ENCODE measurements around the gene KTN1. TPM values are rescaled to one million over a fixed set of nuclear protein-coding genes. Genes with fewer than 3 reads are reported as not detected.

The KTN1 gene, protein sequence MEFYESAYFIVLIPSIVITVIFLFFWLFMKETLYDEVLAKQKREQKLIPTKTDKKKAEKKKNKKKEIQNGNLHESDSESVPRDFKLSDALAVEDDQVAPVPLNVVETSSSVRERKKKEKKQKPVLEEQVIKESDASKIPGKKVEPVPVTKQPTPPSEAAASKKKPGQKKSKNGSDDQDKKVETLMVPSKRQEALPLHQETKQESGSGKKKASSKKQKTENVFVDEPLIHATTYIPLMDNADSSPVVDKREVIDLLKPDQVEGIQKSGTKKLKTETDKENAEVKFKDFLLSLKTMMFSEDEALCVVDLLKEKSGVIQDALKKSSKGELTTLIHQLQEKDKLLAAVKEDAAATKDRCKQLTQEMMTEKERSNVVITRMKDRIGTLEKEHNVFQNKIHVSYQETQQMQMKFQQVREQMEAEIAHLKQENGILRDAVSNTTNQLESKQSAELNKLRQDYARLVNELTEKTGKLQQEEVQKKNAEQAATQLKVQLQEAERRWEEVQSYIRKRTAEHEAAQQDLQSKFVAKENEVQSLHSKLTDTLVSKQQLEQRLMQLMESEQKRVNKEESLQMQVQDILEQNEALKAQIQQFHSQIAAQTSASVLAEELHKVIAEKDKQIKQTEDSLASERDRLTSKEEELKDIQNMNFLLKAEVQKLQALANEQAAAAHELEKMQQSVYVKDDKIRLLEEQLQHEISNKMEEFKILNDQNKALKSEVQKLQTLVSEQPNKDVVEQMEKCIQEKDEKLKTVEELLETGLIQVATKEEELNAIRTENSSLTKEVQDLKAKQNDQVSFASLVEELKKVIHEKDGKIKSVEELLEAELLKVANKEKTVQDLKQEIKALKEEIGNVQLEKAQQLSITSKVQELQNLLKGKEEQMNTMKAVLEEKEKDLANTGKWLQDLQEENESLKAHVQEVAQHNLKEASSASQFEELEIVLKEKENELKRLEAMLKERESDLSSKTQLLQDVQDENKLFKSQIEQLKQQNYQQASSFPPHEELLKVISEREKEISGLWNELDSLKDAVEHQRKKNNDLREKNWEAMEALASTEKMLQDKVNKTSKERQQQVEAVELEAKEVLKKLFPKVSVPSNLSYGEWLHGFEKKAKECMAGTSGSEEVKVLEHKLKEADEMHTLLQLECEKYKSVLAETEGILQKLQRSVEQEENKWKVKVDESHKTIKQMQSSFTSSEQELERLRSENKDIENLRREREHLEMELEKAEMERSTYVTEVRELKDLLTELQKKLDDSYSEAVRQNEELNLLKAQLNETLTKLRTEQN (N-terminal part only)
- total RNA-seq = 100 to 1,000 TPM; 109 to 112 TPM

DNA sequence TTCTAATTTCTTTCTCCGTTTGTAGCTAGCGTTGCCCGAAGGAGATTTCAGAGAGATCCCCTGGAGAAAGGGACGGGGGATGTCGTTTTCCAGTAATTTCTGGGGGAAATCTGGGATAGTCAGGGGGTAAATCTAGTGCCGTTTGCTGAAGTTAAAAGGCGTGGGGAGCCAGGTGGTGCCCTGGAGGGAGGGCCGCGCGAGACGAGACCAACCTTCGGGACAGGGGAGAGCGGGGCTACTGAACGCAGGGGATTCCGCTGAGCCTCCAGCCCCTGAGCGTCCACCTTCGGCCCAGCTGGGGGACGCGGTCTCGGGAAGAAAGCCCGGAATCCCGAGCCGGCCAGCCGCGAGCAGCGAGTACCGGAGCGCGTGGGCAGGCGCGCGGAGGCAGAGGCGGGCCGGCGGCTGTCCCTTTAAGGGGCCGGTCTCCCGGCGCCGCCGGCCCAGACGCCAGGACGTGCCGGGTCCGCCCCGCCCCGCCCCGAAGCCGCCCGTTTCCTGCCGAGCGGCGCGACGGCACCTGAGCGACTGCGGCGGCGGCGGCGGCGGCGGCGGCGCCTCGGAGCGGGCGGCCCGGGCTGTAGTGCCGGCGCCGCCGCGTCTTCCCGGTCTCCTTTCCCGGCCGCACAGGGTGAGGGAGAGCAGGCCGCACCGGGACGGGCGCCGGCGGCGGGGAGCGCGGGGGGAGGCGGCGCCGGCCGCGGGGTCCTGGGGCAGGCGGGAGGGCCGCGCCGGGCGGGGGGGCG, at the start of gene KTN1:
Gene KTN1 (plus strand): TSS at position 484 of the 746 bp plus-strand sequence. CDS start 31,842 bp downstream, outside the sequence.
- peak; percentile 94 to 97 for ATAC-seq
- Mint-ChIP-seq H3K4me3 (peak within 1 kb of the TSS; percentile 95), H3K27me3 (no peaks in the 10 kb centered on the region)

DNA sequence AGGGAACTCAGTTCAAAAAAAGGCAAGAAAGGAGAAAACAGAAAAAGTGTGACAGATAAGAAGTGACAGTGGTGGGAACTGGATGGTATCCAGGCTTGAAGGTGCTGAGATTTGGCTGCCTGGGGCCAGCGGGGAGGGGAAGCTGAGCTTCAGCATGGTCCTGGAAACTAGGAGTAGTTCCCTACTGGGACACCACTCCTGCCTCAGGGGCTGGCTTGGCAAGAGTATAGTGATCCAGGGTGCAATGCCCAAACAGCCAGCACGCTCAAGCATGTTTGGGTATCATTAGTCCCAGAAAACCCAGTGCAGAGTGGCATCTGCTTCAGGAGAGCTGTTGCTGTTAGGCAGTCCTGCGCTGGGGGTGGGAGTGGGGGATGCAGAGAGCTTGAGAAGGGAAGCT, 49.5 kb upstream of the KTN1 start:
- Mint-ChIP-seq H3K4me3 (no peak overlapping the region), H3K36me3 (no peaks in the 10 kb centered on the region), H3K27ac (no peak overlapping the region), H3K27me3 (peaks cover 19 to 46% of the 10 kb centered on the region in 2 donors), H3K9me3 (no peaks in the 10 kb centered on the region), H3K4me1 (ENCODE audit: low read depth in 2 of 2) (no peaks in the 10 kb centered on the region)
- ATAC-seq (peak in 1 of 2 donors; percentile 33), DNase-seq (ENCODE audit: low spot score) (no peak)

More for the DNA sequence above, at the start of gene KTN1:
- Mint-ChIP-seq H3K4me1 (ENCODE audit: low read depth in 2 of 2) (peaks cover 18 to 26% of the 10 kb centered on the region in 2 donors), H3K36me3 (no peaks in the 10 kb centered on the region), H3K27ac (peak within 1 kb of the TSS; percentile 87 to 92), H3K9me3 (no peaks in the 10 kb centered on the region)
- peak; percentile 92 for DNase-seq (ENCODE audit: low spot score)

DNA sequence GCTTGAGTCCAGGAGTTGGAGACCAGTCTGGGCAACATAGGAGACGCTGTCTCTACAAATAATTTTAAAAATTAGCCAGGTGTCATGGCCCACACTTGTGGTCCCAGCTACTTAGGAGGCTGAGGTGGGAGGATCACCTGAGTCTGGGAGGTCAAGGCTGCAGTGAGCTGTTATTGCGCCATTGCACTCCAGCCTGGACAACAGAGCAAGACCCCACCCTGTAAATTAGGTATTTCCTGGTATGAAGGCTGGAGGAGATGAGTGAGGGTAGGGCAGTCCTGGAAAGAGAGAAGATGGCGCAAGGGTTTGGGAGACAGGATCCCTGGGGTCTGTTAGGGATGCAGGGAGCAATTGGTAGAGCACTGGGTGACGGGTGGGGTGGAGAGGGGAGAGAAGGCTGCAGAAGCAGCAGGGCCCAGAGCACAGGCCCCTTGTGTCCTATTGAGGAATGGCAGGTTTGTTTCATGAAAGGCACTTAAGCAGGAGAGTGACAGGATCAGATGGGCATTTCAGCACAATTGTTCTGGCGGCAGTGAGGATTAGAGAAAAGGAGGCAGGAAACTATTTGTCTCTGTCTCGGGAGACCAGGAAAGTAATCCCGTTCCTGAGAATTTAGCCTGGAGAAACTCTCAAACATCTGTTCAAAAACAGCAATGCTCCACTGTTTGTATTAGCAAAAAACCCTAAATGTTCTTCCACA, 47.2 kb upstream of the KTN1 start:
- Mint-ChIP-seq H3K4me1 (ENCODE audit: low read depth in 2 of 2) (no peaks in the 10 kb centered on the region), H3K27ac (no peak overlapping the region), H3K9me3 (peaks cover 3% of the 10 kb centered on the region), H3K27me3 (peaks cover 18 to 44% of the 10 kb centered on the region in 2 donors), H3K36me3 (peaks cover 6% of the 10 kb centered on the region), H3K4me3 (no peak overlapping the region)
- DNase-seq (ENCODE audit: low spot score) = no peak
- no peak for ATAC-seq

DNA sequence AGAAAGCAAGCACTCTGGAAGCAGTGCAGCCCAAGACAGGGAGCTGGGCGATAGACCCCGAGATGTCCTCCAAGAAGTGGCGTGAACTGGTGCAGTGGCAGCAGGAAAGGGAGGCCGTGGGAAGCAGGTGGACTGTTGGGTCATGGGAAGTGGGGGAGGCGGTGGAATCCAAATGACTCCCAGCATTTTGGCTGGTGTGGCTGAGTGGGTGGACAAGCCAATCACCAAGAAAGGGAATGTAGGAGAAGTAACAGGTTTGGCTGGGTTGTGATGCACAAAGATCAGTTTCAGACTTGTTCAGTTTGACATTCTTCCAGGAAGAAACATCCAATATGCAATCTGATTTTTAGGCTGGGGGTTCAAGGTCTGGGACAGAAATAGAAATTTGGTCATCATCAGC, 46.0 kb upstream of the KTN1 start:
- no peak overlapping the region for H3K4me3 Mint-ChIP-seq
- H3K36me3 Mint-ChIP-seq = peaks cover 6% of the 10 kb centered on the region
- peaks cover 13 to 33% of the 10 kb centered on the region in 2 donors for H3K27me3 Mint-ChIP-seq
- DNase-seq (ENCODE audit: low spot score) (no peak), ATAC-seq (no peak)
- peaks cover 3% of the 10 kb centered on the region for H3K9me3 Mint-ChIP-seq
- no peak overlapping the region for H3K27ac Mint-ChIP-seq
- H3K4me1 Mint-ChIP-seq (ENCODE audit: low read depth in 2 of 2) = no peaks in the 10 kb centered on the region

DNA sequence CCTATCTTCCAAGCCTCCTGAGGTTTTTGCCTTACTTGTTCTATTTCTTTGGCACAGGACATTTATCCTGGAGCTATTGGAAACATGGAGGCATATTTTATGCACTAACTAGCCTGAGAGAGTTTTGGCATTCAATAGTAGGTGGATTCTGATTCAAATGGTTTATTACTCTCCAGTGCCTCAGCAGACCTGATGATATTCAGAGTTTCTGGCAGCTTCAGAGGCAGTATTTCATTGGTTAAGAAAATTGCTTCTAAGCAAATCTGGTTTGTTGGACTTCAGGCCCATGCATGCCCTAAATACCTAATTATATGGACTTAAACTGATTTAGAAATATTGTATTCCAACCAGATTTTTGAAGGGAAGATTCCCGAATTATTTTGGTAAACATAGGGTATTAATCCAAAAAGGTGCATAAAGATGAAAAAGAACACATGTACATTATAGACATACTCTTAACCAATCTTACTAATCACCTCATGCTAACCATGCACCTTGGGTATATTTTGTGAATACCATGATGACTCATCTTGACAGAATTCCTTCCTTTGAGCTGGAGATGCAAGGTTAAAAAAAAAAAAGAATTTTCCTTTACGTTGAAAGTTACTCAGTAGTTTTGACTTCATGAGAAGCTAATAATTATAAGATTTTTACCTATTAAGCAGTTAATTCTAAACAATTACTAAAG, 44.3 kb upstream of the KTN1 start:
- no peaks in the 10 kb centered on the region for H3K4me1 Mint-ChIP-seq (ENCODE audit: low read depth in 2 of 2)
- H3K9me3 Mint-ChIP-seq = peaks cover 3% of the 10 kb centered on the region

DNA sequence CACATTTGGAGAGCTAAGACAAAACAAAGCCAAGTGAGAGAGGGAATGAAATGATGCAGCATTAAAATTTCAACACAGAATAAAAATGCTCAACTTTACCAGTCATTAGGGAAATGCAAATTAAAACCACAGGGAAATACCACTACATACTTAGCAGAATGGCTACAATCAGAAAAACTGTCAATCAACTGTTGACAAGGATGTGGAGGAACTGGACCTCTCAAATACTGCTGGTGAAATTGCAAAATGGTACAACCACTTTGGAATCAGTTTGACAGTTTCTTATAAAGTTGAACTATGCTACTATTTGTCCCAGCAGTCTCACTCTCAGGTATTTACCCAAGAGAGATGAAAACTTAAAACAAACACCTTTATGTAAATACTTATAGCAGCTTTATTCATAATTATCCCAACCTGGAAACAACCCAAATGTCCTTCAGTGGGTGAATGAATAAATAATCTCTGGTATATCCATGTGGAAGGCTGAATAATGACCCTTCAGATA, 43.8 kb upstream of the KTN1 start:
- no peaks in the 10 kb centered on the region for H3K4me1 Mint-ChIP-seq (ENCODE audit: low read depth in 2 of 2)
- peaks cover 11 to 17% of the 10 kb centered on the region in 2 donors for H3K27me3 Mint-ChIP-seq
- ATAC-seq = no peak
- DNase-seq (ENCODE audit: low spot score) = no peak
- no peak overlapping the region for H3K27ac Mint-ChIP-seq
- H3K36me3 Mint-ChIP-seq = peaks cover 6% of the 10 kb centered on the region
- no peak overlapping the region for H3K4me3 Mint-ChIP-seq
- peaks cover 3% of the 10 kb centered on the region for H3K9me3 Mint-ChIP-seq

More for the DNA sequence above, 44.3 kb upstream of the KTN1 start:
- H3K36me3 Mint-ChIP-seq = peaks cover 6% of the 10 kb centered on the region
- peaks cover 11 to 17% of the 10 kb centered on the region in 2 donors for H3K27me3 Mint-ChIP-seq
- H3K4me3 Mint-ChIP-seq = no peak overlapping the region
- DNase-seq (ENCODE audit: low spot score) = no peak
- no peak for ATAC-seq
- no peak overlapping the region for H3K27ac Mint-ChIP-seq

DNA sequence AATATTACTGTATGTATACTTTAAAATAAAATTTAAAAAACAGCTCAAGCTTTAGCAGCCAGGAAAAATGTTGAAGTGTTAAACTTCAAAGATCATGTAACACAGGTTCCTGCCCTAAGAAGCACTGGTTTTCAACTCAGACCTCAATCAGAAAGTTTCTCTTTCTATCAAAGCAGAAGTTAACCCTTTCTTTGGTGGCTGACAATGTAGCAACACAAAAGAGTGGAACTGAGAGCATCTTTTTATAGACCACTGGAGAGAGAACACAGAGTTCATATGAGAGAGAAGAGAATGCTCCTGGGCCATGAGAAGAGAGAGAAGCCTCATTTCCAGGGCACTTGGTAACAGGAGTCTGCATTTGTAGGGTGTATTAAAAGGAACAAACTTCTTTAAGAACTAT, 42.2 kb upstream of the KTN1 start:
- no peak overlapping the region for H3K4me3 Mint-ChIP-seq
- H3K27ac Mint-ChIP-seq = no peak overlapping the region
- no peak for ATAC-seq
- H3K9me3 Mint-ChIP-seq = peaks cover 3% of the 10 kb centered on the region
- peaks cover 6% of the 10 kb centered on the region for H3K36me3 Mint-ChIP-seq
- peaks cover 9 to 17% of the 10 kb centered on the region in 2 donors for H3K27me3 Mint-ChIP-seq
- H3K4me1 Mint-ChIP-seq (ENCODE audit: low read depth in 2 of 2) = no peaks in the 10 kb centered on the region
- no peak for DNase-seq (ENCODE audit: low spot score)

DNA sequence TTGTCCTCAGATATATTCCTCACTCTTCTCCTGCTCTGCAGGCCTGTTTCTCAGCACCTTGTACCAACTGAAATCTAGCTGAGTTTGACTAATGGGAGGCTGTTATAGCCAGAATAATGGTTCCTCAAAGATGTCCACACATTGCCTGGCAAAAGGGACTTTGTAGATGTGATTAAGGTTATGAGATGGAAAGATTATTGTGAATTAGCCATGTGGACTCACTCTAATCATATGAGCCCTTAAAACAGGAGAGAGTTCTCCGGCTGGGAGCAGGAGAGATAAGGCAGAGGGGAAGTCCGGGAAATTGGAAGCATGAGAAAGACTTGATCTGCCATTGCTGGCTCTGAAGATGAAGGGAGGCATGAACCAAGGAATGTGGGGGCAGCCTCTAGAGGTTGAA, 40.0 kb upstream of the KTN1 start:
- Mint-ChIP-seq H3K4me3 (no peak overlapping the region), H3K27ac (no peak overlapping the region), H3K36me3 (peaks cover 6% of the 10 kb centered on the region), H3K4me1 (ENCODE audit: low read depth in 2 of 2) (no peaks in the 10 kb centered on the region), H3K27me3 (peaks cover 3 to 5% of the 10 kb centered on the region in 2 donors), H3K9me3 (peaks cover 3% of the 10 kb centered on the region)
- ATAC-seq = no peak
- no peak for DNase-seq (ENCODE audit: low spot score)

DNA sequence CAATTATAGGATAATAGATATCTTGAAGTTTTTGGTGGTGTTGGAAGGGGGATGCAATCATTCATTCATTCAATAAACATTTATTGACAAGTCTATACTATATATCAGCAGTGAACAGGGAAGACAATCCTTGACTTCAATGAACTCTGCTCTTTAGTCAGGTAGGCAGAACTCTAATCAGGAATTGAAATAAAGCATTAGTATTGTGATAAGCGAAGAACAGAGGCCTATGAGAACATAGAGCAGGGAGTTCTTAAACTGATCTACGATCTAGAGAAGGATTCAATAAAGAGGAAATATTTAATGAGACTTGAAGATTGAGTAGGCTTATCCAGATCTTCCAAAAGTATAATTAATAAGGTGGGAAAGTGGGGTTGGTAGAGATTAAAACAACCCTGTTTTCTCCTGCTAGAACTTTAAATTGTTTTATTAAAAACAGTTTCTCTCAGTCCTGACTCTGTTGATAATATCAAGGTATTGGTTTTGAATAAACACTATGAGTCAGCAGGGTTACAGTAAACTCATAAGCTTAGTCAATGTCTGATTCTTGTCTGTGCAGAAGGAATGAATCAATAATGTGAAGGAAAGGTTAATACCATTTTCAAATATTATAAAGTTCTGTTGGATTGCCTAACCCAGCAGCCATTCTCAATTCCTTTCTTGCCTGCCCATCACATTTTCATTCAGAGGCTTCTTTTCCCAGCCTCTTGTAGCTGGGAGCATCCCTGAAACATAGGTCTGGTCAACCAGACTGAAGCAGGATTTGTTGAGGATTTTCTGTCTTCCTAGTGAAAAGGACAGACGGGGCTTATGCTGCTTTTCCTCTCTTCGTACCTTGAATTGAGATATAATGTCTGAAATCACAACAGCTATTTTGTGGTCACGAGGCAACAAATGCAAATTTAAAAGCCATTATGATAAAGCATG, 38.9 kb upstream of the KTN1 start:
- no peak for ATAC-seq
- Mint-ChIP-seq H3K27me3 (peaks cover 3 to 5% of the 10 kb centered on the region in 2 donors), H3K4me1 (ENCODE audit: low read depth in 2 of 2) (no peaks in the 10 kb centered on the region), H3K27ac (no peak overlapping the region), H3K4me3 (no peak overlapping the region), H3K9me3 (peaks cover 3% of the 10 kb centered on the region), H3K36me3 (peaks cover 6% of the 10 kb centered on the region)
- DNase-seq (ENCODE audit: low spot score) = no peak

DNA sequence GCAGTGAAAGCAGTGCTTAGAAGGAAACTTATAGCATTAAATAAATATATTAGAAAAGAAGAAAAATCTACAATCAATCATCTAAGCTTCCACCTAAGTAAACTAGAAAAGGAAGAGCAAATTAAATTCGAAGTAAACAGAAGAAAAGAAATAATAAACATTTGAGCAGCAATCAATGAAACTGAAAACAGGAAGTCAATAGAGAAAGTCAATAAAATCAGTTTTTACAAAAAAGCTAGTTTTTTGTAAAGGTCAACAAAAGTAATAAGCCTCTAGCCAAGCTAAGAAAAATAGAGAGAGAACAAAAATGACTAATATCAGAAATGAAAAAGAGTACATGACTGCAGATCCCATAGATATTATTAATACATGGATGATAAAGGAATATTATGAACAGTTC, 34.2 kb upstream of the KTN1 start:
- Mint-ChIP-seq H3K36me3 (no peaks in the 10 kb centered on the region), H3K27ac (no peak overlapping the region), H3K9me3 (no peaks in the 10 kb centered on the region), H3K4me3 (no peak overlapping the region), H3K27me3 (peaks cover 5 to 8% of the 10 kb centered on the region in 2 donors), H3K4me1 (ENCODE audit: low read depth in 2 of 2) (no peaks in the 10 kb centered on the region)
- DNase-seq (ENCODE audit: low spot score) (no peak), ATAC-seq (no peak)

DNA sequence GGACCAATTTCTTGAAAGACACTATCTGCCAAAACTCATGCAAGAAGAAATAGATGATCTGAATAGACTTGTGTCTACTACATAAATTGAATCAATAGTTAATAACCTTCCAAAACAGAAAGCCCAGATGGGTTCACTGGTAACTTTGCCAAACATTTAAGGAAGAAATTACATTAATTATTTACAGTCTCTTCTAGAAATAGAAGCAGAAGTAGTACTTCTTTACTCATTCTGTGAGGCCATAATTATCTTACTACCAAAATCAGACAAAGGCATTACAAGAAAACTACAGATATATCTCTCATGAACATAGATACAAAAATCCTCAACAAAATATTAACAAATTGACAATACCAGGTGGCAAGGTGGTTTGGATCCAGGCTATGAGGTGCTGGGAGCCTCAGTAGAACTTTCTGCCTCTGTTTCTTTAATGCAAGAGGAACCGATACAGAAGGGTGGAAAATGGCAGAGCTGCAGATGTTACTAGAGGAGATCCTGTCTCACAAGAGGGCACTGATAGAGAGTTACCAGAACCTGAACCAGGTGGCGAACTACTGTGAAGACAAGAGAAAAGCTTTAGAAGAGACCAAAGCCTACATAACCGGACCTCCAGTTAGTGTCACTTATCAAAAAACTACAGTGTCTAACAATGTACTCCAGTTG, 33.7 kb upstream of the KTN1 start:
- Mint-ChIP-seq H3K27ac (no peak overlapping the region), H3K36me3 (no peaks in the 10 kb centered on the region), H3K4me3 (no peak overlapping the region)

More for the DNA sequence above, 33.7 kb upstream of the KTN1 start:
- Mint-ChIP-seq H3K27me3 (peaks cover 9 to 11% of the 10 kb centered on the region in 2 donors), H3K9me3 (no peaks in the 10 kb centered on the region), H3K4me1 (ENCODE audit: low read depth in 2 of 2) (no peaks in the 10 kb centered on the region)
- DNase-seq (ENCODE audit: low spot score) (no peak), ATAC-seq (no peak)

Measured in natural killer cell treated with Interleukin-12 subunit alpha and Interleukin-12 subunit beta and Interleukin-15 and Interleukin-18, amount 100 ng/mL, for 72 hours (primary cell).